Measurements from ENCODE around the gene TMEM63A. TPM values are rescaled to one million over a fixed set of nuclear protein-coding genes. Genes with fewer than 3 reads are reported as not detected.
"Not testable (repeated sequence)": the region's sequence is repeated elsewhere in the genome, so short reads cannot be mapped to it uniquely, and the experiment has no call there.

Gene TMEM63A
- total and polyA plus RNA-seq, 2 donors (not counting 1 experiment from before 2014, with no cell fraction given), result 14.5 to 24.1 TPM

- no peaks in the 10 kb centered on the region for H4K20me1 ChIP-seq (ENCODE audit: control insufficient read depth, extremely low read depth, insufficient read depth, low read length)
- peak overlapping the region in 3 of 4 experiments; percentile 61 to 73 (median 64) for H3K4me3 ChIP-seq (replicated peaks in 1 of 4; ENCODE audit: control extremely low read depth in 1 of 4, insufficient read depth in 1 of 4, low read depth in 3 of 4, low read length in 4 of 4)
- H3K27me3 ChIP-seq (ENCODE audit: control insufficient read depth, insufficient read depth, low read length), result no peaks in the 10 kb centered on the region
- H3K4me2 ChIP-seq (ENCODE audit: extremely low read depth, insufficient read depth, low read length), result peak overlapping the region; percentile 89
- no peaks in the 10 kb centered on the region for H3K9me3 ChIP-seq (ENCODE audit: control insufficient read depth, insufficient read depth, low read depth, low read length)
- H2AFZ ChIP-seq (ENCODE audit: low read length), result no peak overlapping the region
- no peak for TF ChIP-seq EZH2 (IDR thresholded peaks at IDR 0.05; ENCODE audit: low read length, missing control alignments)
- TF ChIP-seq CTCF (conservative IDR thresholded peaks at IDR 0.05 in 1 of 2, IDR thresholded peaks at IDR 0.05 in 1 of 2; ENCODE audit: low read depth in 1 of 2, low read length in 2 of 2), result peak; percentile 52 to 64
- no peaks in the 10 kb centered on the region for H3K79me2 ChIP-seq (ENCODE audit: control insufficient read depth, insufficient read depth, low read length)
- H3K4me1 ChIP-seq (ENCODE audit: control insufficient read depth, extremely low read depth, insufficient read depth, low read length), result peaks cover 12% of the 10 kb centered on the region
- H3K36me3 ChIP-seq (ENCODE audit: control insufficient read depth, insufficient read depth, low read length), result peaks cover 2% of the 10 kb centered on the region
- H3K27ac ChIP-seq (ENCODE audit: insufficient read depth, low read length), result no peak overlapping the region
- H3K9ac ChIP-seq (ENCODE audit: insufficient read depth, low read length), result no peak overlapping the region
- DNase-seq (ENCODE audit: low read depth in 2 of 2), result peak in 1 of 2 donors; percentile 31
Observed at GRCh38 chr1:225811622-225812487, 70.3 kb downstream of the TMEM63A start.

- not testable (repeated sequence) for H4K20me1 ChIP-seq (ENCODE audit: control insufficient read depth, extremely low read depth, insufficient read depth, low read length); H3K27me3 ChIP-seq (ENCODE audit: control insufficient read depth, insufficient read depth, low read length); H3K79me2 ChIP-seq (ENCODE audit: control insufficient read depth, insufficient read depth, low read length); H3K9me3 ChIP-seq (ENCODE audit: control insufficient read depth, insufficient read depth, low read depth, low read length); H3K36me3 ChIP-seq (ENCODE audit: control insufficient read depth, insufficient read depth, low read length); H3K4me1 ChIP-seq (ENCODE audit: control insufficient read depth, extremely low read depth, insufficient read depth, low read length)
- H3K27ac ChIP-seq (ENCODE audit: insufficient read depth, low read length), result peak overlapping the region; percentile 51
- peak overlapping the region; percentile 52 for H2AFZ ChIP-seq (ENCODE audit: low read length)
- H3K4me2 ChIP-seq (ENCODE audit: extremely low read depth, insufficient read depth, low read length), result peak overlapping the region; percentile 89
- H3K4me3 ChIP-seq (replicated peaks in 1 of 4; ENCODE audit: control extremely low read depth in 1 of 4, insufficient read depth in 1 of 4, low read depth in 3 of 4, low read length in 4 of 4), result peak overlapping the region; percentile 64 to 82 (median 72)
- peak overlapping the region; percentile 44 for H3K9ac ChIP-seq (ENCODE audit: insufficient read depth, low read length)
- peak in 1 of 2 donors; percentile 49 for DNase-seq (ENCODE audit: low read depth in 2 of 2)
Observed at GRCh38 chr1:225810579-225811538, 71.3 kb downstream of the TMEM63A start.

- Histone ChIP-seq H3K9me3 (ENCODE audit: control insufficient read depth, insufficient read depth, low read depth, low read length) (no peaks in the 10 kb centered on the region), H2AFZ (ENCODE audit: low read length) (peak within 1 kb of the TSS; percentile 55), H3K27ac (ENCODE audit: insufficient read depth, low read length) (peak within 1 kb of the TSS; percentile 51), H3K4me1 (ENCODE audit: control insufficient read depth, extremely low read depth, insufficient read depth, low read length) (peaks cover 7% of the 10 kb centered on the region), H3K4me3 (replicated peaks in 1 of 4; ENCODE audit: control extremely low read depth in 1 of 4, insufficient read depth in 1 of 4, low read depth in 3 of 4, low read length in 4 of 4) (peak within 1 kb of the TSS; percentile 64 to 82 (median 72)), H3K27me3 (ENCODE audit: control insufficient read depth, insufficient read depth, low read length) (no peaks in the 10 kb centered on the region), H3K9ac (ENCODE audit: insufficient read depth, low read length) (peak within 1 kb of the TSS; percentile 44), H4K20me1 (ENCODE audit: control insufficient read depth, extremely low read depth, insufficient read depth, low read length) (no peaks in the 10 kb centered on the region), H3K36me3 (ENCODE audit: control insufficient read depth, insufficient read depth, low read length) (peaks cover 2% of the 10 kb centered on the region), H3K4me2 (ENCODE audit: extremely low read depth, insufficient read depth, low read length) (peak within 1 kb of the TSS; percentile 89), H3K79me2 (ENCODE audit: control insufficient read depth, insufficient read depth, low read length) (no peaks in the 10 kb centered on the region)
- TF ChIP-seq EZH2 (IDR thresholded peaks at IDR 0.05; ENCODE audit: low read length, missing control alignments), result no peak
- peak; percentile 28 to 40 for TF ChIP-seq CTCF (conservative IDR thresholded peaks at IDR 0.05 in 1 of 2, IDR thresholded peaks at IDR 0.05 in 1 of 2; ENCODE audit: low read depth in 1 of 2, low read length in 2 of 2)
- DNase-seq (ENCODE audit: low read depth in 2 of 2), result peak; percentile 85 to 86
Observed at GRCh38 chr1:225809842-225810578, 72.2 kb downstream of the TMEM63A start, which contains the start of gene EPHX1. EPHX1 (plus strand) TSS chr1:225810124; CDS start chr1:225828730, 18,606 bp downstream.

Measured in fibroblast of lung (primary cell).